ENCODE results near the gene CNTNAP2. TPM values are rescaled to one million over a fixed set of nuclear protein-coding genes. Genes with fewer than 3 reads are reported as not detected.
"Not testable (repeated sequence)": the region's sequence is repeated elsewhere in the genome, so short reads cannot be mapped to it uniquely, and the experiment has no call there.

The CNTNAP2 gene
- total RNA-seq, 1 experiment from 2014 or later, result 0.07 TPM

DNA sequence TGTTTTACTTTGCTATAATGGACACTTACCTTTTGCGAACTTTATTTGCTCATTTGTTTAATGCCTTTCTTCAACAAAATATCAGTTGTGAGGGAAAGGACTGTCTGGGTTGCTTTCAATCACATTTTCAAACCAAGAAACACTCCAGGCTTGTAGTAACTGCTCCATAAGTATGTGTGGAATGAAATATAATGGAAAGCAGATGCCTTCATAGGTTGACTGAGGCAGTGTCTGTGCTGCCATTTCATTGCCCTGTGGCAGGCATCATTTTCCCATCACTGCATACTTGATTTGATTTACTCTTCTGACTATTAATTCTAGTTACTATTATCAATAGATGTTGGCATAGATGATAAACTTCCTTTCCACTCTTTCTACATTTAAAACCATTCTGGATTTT, 762.3 kb downstream of the CNTNAP2 start:
- DNase-seq (ENCODE audit: low spot score), result no peak

DNA sequence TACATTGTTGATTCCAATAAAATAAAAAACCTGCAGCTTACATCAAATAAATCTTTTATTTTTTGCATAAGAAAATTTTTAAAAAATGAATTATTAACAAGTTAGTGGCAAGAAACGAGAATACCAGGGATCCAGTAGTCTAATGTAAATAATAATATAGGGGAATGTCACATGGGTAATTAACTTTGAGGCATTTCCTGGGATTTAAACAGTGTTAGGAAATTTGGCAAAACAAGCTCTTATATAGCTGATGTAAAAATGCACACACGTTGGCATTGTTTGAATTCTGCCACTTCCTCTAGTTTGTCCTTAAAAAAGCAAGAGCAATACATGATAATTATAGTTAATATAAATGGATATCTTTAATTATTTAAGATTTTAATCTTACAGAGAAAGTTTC, 768.6 kb downstream of the CNTNAP2 start:
- no peak for DNase-seq (ENCODE audit: low spot score)

DNA sequence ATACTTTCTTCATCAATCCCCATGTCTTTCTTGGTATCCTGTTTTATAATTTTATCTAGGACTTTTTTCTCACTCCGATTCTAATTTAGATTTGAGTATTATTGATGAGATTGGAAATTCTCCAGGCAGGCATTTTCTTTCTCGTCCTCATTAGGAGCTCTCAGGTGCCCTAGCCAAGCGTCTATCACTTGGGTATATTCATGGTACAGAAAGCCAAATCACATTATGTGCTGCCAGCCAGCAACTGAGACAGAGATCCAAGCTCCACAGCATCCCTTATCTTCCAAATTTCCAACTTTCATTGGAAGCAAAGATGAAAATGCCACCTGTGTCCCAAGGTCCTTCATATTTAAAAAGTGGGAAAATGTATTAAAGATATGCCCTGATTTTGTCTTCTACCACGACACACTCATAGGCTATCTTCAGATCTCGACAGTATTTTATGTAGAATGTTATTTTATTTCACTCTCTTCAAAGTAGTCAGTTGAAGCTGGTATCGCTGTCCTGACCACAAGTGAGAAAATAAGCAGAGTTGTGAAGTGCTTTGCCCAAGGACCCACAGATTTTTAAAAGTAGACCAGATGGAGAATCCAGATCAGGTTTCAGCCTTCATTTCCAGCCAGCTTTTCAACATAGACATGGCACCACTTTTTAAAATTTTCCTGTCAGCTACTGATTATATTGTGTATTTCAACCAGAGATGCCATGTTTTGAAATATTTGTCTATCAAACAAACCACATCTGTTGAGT, 773.4 kb downstream of the CNTNAP2 start:
- no peak for DNase-seq (ENCODE audit: low spot score)

DNA sequence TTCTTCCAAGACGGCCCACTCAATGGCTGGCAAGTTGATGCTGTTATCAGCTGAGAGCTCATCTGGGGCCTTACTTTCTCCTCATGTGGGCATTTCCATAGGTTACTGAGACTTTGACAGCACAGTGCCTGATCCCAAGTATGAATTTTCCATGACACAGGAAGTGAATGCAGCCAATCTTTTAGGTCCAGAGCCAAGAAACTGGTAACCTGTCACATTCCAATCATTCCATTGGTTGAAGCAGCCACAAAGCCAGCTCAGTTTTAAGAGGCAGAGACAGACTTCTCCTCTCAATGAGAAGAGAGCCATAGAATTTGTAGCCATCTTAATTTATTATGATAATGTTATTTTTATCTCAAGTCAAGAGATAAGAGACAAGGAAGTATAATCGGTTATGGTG, 775.5 kb downstream of the CNTNAP2 start:
- peak; percentile 54 for DNase-seq (ENCODE audit: low spot score)

DNA sequence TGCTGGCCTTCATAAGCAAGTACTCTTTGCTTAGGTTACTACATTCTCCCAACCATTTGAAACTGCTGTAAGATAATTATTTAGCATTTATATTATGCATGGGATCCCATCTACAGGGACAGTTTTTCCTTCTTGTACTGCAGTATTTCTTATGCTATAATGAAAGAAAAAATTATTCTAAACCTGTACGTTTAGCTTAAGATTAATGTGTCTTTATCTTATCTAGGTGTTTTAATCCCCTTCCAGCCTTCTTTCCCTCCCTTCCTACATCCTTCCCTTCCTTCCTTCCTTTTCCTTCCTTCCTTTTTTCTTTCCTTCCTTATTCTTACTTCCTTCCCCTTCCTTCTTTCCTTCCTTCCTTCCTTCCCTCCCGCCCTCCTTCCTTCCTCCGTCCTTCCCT, 778.3 kb downstream of the CNTNAP2 start:
- DNase-seq (ENCODE audit: low spot score), result no peak

DNA sequence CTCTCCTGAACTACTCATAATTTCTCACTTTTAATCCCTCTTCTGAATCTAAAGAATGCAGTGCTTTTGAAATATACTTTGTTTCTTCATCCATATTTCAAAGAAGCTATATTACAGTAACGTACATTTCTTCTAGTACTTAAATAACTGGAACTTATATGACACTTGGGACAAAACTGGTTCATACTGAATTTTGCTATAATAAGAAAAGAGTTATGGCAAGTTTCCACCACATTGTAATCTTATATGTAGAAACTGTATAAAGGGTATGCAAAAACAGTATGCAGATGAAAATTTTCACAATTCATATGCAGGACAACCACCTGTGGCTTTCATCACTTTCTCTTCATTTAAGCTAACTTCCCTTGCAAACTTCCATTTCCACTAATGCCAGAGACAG, 785.7 kb downstream of the CNTNAP2 start:
- no peak for DNase-seq (ENCODE audit: low spot score)

DNA sequence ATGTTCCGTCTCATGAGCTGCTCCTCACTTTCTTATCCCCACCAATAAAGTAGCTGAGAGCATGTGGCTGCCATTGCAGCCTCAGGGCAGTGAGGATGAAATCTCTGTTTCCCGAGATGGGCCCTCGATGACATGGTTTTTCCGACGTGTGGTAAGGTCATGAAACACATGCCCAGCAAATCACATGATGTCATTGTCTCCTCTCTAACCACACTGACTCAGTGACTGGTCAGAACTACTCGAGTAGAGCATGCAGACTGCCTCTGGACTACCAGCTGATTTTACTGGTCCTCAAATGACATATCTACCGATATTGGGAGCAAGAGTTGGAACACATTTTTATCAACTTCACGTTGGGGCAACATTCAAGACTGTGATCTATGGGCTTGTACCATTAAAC, 786.1 kb downstream of the CNTNAP2 start:
- peak; percentile 11 for DNase-seq (ENCODE audit: low spot score)

DNA sequence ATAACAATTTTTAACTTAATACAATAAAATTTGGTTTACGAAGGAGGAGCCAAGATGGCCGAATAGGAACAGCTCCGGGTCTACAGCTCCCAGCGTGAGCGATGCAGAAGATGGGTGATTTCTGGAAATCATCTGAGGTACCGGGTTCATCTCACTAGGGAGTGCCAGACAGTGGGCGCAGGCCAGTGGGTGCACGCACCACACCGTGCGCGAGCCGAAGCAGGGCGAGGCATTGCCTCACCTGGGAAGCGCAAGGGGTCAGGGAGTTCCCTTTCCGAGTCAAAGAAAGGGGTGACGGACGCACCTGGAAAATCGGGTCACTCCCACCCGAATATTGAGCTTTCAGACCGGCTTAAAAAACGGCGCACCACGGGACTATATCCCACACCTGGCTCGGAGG, 789.1 kb downstream of the CNTNAP2 start:
- DNase-seq (ENCODE audit: low spot score), result not testable (repeated sequence)

DNA sequence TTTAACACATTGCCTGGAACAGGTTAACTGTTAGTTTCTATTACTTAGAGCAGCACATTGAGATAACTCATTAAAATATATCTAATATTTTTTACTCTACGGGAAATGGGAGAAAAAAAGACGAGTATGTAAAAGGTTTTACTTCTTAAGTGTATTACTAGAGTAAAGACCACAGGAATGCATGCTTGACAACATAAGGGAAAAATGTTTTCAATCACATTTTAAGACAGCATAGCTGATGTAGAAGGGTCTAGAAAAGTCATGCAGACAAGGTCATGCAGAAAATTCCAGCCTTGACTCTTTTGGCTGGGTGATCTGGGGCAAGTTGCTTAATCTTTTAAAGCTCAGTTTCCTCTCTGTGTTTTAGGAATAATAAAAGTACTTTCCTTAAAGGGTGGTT, 806.2 kb downstream of the CNTNAP2 start:
- no peak for DNase-seq (ENCODE audit: low spot score)

DNA sequence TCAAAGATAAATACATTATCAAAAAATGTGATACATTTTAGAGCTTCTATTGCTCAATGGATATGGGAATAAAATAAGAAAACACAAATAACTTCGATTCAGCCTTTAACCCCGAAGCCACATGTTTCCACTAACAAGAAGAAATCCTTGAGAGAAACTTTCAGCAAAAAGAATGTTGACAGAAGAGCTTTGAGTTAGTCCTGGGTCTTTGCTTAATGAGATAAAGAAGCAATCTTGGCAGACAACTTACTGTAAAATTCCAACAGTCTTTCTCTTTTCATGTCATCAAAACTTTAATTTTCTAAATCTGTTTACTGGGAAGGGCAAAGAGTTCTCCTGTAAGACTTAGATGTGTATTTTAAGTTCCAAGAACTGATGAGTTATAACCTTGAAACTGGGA, 810.2 kb downstream of the CNTNAP2 start:
- no peak for DNase-seq (ENCODE audit: low spot score)

DNA sequence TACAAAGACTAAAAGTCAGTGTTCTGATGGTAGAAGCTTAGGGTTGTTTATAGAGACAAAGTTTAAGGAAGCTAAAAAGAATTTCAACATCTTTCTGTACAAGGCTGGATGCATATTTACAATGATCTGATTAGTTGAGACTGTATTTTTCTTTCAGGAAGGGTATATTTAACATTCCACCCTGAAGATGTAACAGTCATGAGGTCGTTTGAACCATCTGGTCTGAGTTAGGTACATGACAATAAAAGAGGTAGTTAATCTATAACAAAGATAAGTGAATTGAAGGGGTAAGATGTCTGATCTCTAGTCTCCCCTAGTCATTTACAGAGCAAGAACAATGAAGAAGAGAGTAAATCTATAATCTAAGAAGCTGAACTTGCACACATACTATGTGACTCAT, 821.2 kb downstream of the CNTNAP2 start:
- DNase-seq (ENCODE audit: low spot score), result no peak

DNA sequence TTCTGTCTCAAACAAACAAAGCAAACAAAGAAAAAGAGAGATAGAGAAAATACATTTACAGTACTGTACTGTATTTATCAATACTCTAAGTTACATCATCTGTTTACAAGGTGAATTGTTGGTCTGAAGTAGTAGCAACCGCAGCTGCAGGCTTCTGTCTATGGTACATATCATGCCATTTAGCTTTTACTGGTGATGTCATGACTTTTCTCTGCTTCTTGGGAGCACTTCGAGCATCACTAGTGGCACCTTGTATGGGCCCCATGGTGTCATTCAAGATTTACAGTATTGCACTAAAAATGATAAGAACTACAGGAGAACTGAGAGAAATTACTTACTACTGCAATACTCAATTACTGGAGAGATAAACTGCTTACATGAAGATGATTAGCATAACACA, 826.9 kb downstream of the CNTNAP2 start:
- no peak for DNase-seq (ENCODE audit: low spot score)

DNA sequence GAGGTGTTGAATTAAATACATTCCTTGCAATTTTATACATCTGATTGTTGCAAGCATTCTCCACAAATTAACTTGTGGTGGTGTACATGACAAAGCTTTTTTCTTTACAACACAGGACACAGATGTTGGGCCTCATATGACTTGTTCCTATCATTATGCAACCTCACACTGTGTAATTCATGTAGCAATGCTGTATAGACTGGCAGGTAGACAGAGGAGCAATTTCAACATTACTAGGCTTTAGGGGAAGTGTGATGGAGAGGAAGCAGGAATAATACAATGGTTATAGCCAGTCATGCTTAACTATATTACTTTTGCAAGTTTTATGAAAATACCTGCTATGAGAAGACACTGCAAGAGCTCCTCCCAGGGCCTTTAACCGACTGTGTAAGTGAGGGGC, 832.1 kb downstream of the CNTNAP2 start:
- DNase-seq (ENCODE audit: low spot score), result no peak

DNA sequence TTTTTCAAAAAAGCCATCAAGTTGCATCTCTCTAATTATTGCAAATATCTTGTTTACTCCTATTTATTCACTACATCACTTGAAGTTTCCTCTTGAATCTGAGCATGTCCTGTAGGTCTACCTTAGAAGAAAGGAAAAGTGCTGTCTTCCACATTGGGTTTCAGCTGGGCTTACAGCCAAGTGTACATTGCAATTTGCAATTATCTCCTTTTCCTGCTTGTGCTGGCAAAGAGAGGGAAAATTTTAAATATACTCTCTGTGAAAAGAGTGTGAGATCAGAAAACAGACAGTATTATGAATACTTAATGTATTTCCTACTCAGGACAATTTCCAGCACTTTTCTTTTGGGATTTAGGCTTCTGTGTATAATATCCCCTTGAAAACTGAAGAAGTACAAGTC, 839.7 kb downstream of the CNTNAP2 start:
- no peak for DNase-seq (ENCODE audit: low spot score)

DNA sequence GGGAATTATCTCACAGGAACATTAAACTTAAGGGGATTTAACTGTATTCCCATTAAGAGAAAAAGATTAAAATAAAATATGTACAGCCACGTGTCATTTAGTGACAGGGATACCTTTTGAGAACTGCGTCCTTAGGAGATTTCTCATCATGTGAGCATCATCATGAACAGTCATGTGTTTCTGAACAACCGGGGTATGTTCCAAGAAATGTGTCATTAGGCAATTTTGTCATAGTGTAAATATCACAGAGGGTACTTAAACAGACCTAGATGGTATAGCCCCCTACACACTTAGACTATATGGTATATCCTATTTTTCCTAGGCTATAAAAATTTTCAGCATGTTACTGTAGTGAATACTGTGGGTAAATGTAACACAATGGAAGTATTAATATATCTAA, 840.3 kb downstream of the CNTNAP2 start:
- no peak for DNase-seq (ENCODE audit: low spot score)

DNA sequence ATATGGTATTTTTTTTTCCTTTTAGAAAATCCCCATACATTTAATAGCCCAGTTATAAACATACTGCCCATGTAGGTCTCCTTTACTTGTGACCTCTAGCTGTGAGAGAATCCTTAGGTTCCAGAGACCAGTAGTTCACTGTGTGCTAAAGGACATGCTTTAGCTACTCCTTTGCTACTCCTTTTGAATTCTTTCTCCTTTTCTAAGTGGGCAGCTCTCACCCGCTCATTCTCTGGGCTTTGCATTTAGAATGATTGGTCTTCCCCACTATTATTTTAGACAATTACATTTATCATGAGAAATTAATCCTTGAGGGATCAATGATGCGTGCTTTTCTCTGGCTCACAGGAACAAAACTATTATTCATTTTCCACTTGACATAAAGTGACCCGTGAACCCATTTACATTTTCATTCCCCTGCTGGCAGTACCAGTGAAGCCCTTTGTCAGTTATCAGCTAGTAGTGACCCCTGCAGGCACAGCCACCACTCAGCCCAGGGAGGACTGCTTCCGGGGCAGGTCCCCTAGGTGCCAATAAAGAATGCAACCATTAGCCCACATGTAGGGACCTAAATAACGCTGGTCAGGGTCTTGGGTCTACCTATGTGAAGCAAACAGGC, 844.3 kb downstream of the CNTNAP2 start:
- peak; percentile 28 for DNase-seq (ENCODE audit: low spot score)

DNA sequence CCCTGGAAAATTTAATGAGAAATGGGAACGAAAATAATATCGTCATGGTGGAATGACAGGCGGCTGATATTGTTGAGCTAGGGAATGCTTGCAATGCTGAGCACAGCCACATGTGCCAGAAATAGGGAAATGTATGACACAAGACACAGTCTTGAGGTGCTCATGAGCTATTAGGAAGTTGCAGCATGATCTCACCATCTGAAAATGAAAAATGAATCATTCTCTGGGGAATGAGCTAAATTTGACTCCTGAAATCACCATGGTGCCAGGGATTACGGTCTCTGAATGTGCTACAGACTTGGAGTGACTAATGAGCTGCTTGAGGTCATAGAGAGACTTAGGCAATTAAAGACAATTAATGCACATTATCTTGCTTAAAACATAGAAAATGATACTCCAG, 845.0 kb downstream of the CNTNAP2 start:
- DNase-seq (ENCODE audit: low spot score), result peak; percentile 94

DNA sequence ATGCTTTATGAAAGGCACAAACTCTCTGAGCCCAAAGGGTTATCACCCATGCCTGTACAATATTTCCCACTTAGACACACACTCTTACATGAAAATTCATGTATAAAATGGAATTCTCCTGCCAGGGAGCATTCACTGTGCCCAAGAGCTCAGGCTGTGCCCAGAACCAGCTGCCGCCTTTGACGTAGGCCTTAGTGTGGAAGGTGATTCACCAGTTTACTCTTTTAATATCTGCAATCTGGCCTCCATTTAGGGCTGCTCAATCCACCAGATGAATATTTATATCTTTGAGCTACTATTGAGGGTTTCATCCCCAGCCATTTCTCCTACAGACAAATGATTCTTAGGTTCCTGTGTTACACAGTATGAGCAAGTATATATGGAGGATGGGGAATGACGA, 849.7 kb downstream of the CNTNAP2 start:
- no peak for DNase-seq (ENCODE audit: low spot score)

DNA sequence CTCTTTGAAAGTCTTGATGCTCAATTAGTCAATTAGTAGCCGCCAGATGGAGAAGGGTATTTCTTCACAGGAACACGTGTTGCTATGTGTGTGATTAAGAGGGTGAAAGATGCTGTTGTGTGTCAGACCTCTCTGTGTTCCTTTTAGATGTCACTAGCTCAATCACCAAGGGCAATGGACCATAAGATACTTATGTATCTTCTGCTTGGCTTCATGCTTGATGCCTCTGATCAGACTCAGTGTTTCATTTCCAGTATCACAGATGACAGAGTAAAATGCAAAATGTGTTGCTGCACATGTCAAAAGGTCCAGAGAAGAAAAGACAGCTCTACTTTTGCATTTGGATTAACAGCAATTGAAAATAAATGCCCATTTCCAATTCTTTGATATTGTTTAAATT, 865.9 kb downstream of the CNTNAP2 start:
- no peak for DNase-seq (ENCODE audit: low spot score)

DNA sequence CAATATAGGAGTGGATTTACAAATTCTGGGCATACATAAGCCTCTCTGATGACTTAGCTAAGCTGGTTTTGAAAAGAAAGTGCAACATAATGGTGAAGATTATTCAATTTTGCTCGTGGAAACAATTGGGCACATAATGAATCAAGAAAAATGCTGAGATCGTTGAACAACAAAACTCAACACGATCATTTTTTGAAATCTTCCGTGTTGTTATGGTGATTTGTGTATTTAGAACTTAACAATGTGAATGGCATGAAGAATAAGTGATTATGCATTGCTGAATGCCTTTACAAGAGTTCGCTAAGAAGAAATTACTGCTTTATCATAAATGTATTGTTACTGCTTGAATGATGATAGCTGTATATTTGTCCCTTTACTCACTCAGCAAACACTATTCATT, 875.0 kb downstream of the CNTNAP2 start:
- no peak for DNase-seq (ENCODE audit: low spot score)

DNA sequence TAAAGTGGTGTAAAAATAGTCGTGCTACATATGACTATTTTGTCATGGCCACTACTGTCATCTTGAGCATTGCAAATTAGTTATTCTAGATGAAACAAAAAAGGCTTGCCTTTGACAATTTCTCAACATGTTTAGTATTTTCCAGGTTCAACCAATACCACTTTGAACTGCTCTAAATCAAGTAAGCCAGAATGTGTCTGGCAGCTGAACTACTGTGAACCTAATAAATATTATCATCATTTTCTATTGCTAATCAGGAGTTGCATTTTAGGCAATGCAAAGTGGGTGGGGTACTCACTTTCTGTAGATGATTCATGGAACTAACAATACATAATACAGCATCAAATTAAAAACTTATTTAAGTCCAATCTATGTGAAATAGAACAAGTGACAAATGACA, 877.2 kb downstream of the CNTNAP2 start:
- no peak for DNase-seq (ENCODE audit: low spot score)

DNA sequence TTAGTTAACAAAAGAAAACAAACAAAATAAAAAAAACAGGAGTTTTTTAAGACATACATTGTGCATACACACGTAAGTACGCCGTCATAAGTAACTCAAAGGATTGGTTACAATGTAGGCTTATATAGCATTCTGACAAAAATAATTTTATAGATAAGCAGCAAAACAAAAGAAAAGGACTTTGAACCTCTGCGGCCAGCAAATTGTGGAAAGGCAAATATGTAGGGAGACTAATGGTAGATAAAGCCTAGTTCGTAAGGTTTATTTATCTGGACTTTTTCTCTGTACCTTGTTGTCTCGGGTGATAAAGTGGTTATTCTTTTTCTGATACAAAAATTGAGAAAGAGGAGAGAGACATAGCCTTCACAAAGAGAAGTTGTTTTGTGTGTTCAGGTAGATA, 891.9 kb downstream of the CNTNAP2 start:
- DNase-seq (ENCODE audit: low spot score), result no peak

DNA sequence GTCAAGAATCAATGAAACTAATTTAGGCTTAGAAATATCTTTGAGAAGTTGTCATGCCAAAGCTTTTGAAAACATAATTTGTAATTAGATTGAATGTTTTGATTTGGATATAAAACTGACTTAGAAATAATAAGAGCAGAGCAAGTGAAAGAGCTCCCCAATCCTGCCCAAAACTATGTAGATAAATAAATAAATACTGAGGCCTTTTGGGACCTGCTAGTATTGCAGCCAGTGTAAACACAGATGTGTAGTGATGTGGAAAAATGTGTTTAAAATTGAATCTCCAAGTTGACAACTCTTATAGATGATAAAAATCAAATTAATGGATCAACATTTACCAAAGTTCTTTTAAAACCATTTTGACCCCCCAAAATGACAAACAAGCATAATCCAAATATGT, 896.1 kb downstream of the CNTNAP2 start:
- no peak for DNase-seq (ENCODE audit: low spot score)

DNA sequence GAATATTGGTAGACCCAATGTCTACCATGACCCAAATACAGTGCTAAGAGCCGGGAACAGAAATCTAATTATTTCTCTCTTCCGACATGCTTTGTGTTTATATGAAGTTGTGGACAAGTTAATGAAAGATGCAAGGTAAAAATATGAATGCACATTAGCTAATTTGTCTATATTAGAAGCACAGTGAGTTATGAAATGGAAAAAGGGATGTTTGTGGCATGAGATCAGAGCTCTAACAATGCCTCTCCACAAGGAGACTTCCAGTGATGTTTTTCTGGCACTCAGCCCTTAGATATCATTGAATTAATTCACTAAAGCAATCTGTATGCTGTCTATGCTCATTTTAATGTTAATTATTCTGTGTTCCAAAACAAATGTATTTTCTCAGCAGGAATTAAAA, 897.2 kb downstream of the CNTNAP2 start:
- peak; percentile 3 for DNase-seq (ENCODE audit: low spot score)

All from A172 (cell line).